ENCODE data around the gene DNAJC17.

DNAJC17 gene

DNA sequence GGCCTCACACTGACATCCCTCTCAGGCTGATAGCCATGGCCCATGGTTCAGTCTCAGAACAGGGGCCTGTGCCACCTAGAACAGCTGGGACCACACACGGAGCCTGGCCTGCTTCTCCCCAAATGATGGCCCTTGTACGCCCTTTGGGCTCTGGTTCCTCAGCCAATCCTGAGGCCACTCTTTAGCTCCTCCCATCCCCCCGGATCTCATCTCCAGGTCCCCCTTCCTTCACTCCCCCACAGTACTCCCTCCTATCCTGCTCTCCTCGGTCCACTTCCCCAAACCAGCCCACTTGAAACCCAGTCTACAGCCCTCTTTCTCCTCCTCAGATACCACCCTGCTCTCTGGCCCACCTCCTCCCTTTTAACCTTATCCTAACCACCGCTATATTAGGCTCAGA is 18.2 kb downstream of the DNAJC17 start:
- no peaks in the 10 kb centered on the region for H3K9me3 ChIP-seq (ENCODE audit: insufficient read depth, low read length)
- H3F3A ChIP-seq (ENCODE audit: insufficient read depth) = no peaks in the 10 kb centered on the region
- no peaks in the 10 kb centered on the region for H3K36me3 ChIP-seq (ENCODE audit: low read length)
- H3K27me3 ChIP-seq (ENCODE audit: low read length) = no peaks in the 10 kb centered on the region
- no peak overlapping the region for H2AFZ ChIP-seq (ENCODE audit: low read depth, low read length, severe bottlenecking)
- H3K4me3 ChIP-seq (ENCODE audit: insufficient read depth, low read length, poor library complexity, severe bottlenecking) = no peak overlapping the region
- no peak overlapping the region for H3K9ac ChIP-seq (ENCODE audit: low read length)
- no peak for TF ChIP-seq EZH2phosphoT487 (conservative IDR thresholded peaks at IDR 0.05; ENCODE audit: low read length)
- TF ChIP-seq, protein P1, sequence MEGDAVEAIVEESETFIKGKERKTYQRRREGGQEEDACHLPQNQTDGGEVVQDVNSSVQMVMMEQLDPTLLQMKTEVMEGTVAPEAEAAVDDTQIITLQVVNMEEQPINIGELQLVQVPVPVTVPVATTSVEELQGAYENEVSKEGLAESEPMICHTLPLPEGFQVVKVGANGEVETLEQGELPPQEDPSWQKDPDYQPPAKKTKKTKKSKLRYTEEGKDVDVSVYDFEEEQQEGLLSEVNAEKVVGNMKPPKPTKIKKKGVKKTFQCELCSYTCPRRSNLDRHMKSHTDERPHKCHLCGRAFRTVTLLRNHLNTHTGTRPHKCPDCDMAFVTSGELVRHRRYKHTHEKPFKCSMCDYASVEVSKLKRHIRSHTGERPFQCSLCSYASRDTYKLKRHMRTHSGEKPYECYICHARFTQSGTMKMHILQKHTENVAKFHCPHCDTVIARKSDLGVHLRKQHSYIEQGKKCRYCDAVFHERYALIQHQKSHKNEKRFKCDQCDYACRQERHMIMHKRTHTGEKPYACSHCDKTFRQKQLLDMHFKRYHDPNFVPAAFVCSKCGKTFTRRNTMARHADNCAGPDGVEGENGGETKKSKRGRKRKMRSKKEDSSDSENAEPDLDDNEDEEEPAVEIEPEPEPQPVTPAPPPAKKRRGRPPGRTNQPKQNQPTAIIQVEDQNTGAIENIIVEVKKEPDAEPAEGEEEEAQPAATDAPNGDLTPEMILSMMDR (IDR thresholded peaks at IDR 0.05; ENCODE audit: insufficient read depth, low read length, poor library complexity, severe bottlenecking) = no peak
- no peak overlapping the region for H3K27ac ChIP-seq (ENCODE audit: low read depth, low read length)
- peaks cover 41% of the 10 kb centered on the region for H3K79me2 ChIP-seq (ENCODE audit: insufficient read depth, low read length)
- H3K4me2 ChIP-seq (ENCODE audit: low read depth, low read length, poor library complexity, severe bottlenecking) = no peak overlapping the region
- H3K9me2 ChIP-seq (replicated peaks; ENCODE audit: insufficient read depth, low read length) = no peaks in the 10 kb centered on the region
- H4K20me1 ChIP-seq (ENCODE audit: low read depth, low read length) = no peaks in the 10 kb centered on the region

- Histone ChIP-seq H3K9me3 (ENCODE audit: insufficient read depth, low read length) (no peaks in the 10 kb centered on the region), H3K9me2 (replicated peaks; ENCODE audit: insufficient read depth, low read length) (no peaks in the 10 kb centered on the region), H3K36me3 (ENCODE audit: low read length) (no peaks in the 10 kb centered on the region), H3K27ac (ENCODE audit: low read depth, low read length) (no peak overlapping the region), H3K4me2 (ENCODE audit: low read depth, low read length, poor library complexity, severe bottlenecking) (no peak overlapping the region), H4K20me1 (ENCODE audit: low read depth, low read length) (no peaks in the 10 kb centered on the region), H2AFZ (ENCODE audit: low read depth, low read length, severe bottlenecking) (no peak overlapping the region), H3K79me2 (ENCODE audit: insufficient read depth, low read length) (peaks cover 33% of the 10 kb centered on the region), H3K9ac (ENCODE audit: low read length) (no peak overlapping the region), H3K4me3 (ENCODE audit: insufficient read depth, low read length, poor library complexity, severe bottlenecking) (no peak overlapping the region), H3F3A (ENCODE audit: insufficient read depth) (peaks cover 3% of the 10 kb centered on the region; the same call in 1 of the 2 replicates), H3K27me3 (ENCODE audit: low read length) (no peaks in the 10 kb centered on the region)
- TF ChIP-seq, protein P1 (IDR thresholded peaks at IDR 0.05; ENCODE audit: insufficient read depth, low read length, poor library complexity, severe bottlenecking) = no peak
- TF ChIP-seq EZH2phosphoT487 (conservative IDR thresholded peaks at IDR 0.05; ENCODE audit: low read length) = no peak
These were observed 19.3 kb downstream of the DNAJC17 start for GRCh38 chr15:40787991-40788390.

DNA sequence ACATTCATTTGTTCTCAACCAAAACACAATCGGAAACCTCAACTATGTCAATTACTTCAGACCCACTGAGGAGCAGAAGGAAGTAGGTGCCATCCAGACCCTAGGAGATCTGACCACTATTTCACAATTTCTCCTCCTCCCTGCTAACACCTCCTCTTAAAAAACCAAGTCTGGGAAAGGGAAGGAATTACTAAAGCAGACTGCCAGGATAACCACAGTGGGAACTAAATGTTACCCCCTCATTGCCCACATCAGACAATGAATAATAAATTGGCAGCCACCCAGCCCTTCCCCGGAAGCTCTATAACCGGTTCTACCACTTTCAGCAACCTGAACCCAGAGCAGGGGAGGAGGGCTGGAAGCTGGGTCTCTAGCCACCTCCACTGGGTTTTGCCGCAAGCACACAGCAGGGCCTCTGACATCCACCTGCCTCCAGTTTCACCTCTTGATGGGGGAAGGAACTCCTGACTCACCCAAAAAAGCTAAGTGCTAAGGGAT is 19.9 kb downstream of the DNAJC17 start:
- Histone ChIP-seq H3K27me3 (ENCODE audit: low read length) (no peaks in the 10 kb centered on the region), H3K36me3 (ENCODE audit: low read length) (no peaks in the 10 kb centered on the region), H3K9ac (ENCODE audit: low read length) (no peak overlapping the region), H2AFZ (ENCODE audit: low read depth, low read length, severe bottlenecking) (no peak overlapping the region), H4K20me1 (ENCODE audit: low read depth, low read length) (no peaks in the 10 kb centered on the region), H3K4me2 (ENCODE audit: low read depth, low read length, poor library complexity, severe bottlenecking) (no peak overlapping the region), H3F3A (ENCODE audit: insufficient read depth) (peaks cover 3% of the 10 kb centered on the region; the same call in 1 of the 2 replicates), H3K9me3 (ENCODE audit: insufficient read depth, low read length) (no peaks in the 10 kb centered on the region), H3K9me2 (replicated peaks; ENCODE audit: insufficient read depth, low read length) (no peaks in the 10 kb centered on the region), H3K27ac (ENCODE audit: low read depth, low read length) (no peak overlapping the region), H3K4me3 (ENCODE audit: insufficient read depth, low read length, poor library complexity, severe bottlenecking) (no peak overlapping the region), H3K79me2 (ENCODE audit: insufficient read depth, low read length) (peaks cover 30% of the 10 kb centered on the region)
- TF ChIP-seq, protein P1 (IDR thresholded peaks at IDR 0.05; ENCODE audit: insufficient read depth, low read length, poor library complexity, severe bottlenecking) = no peak
- TF ChIP-seq EZH2phosphoT487 (conservative IDR thresholded peaks at IDR 0.05; ENCODE audit: low read length) = no peak
